GM21529 (cell line): ENCODE data around the gene MICAL3.

Source experiments
- ATAC-seq: cut with Tn5 transposase; IDR thresholded peaks from one replicate; pipeline ENCODE4 v1.9.1; 2021; ENCODE audit not compliant: unreplicated experiment

Gene MICAL3

DNA sequence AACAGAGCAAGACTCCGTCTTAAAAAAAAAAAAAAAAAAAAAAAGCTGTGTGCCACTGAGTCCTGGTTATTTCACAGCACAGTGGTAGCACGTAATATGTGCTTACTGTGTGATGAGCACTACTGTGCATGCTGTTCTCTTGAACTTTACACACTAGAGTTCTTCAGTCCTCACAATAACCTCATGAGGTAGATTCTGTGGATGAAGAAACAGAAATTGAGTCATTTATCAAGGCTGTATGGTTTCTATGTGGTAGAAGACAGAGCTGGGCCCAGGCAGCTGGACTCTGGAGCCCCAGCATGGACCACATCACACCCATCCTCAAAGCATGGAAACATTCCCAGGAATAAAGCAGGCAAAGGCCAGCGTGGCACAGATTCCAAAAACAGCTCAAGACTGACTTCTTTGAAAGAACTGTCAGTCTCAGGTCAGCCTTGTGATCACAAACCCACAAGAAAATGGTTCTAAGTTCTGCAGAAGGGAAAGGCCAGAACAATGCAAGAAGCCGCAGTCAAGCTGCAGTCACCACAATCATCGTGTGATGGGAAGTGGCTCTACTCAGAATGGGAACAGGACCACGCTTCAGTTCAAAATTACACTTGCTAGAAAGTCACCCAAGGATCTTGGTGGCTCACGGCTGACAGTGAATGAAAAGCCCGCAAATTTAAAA lies 49.5 kb downstream of the MICAL3 start:
- ATAC-seq: no peak

DNA sequence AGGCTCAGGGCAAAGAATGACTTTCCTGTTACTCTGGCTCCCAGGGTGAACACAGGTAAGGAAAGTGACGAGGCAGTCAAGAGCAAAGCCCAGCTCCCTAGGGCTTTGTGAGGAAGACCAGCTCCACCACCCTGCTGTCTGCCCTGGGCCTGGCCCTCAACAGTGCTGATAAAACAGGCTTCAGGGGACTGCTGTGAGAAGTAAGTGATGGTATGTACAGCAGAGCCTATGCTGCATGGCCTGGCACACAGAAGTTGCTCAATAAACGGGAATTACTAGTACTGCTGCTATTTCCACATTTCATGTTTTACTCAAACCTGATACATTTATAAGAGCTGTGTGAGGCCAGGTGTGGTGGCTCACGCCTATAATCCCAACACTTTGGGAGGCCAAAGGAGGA lies 50.3 kb downstream of the MICAL3 start:
- no peak for ATAC-seq

DNA sequence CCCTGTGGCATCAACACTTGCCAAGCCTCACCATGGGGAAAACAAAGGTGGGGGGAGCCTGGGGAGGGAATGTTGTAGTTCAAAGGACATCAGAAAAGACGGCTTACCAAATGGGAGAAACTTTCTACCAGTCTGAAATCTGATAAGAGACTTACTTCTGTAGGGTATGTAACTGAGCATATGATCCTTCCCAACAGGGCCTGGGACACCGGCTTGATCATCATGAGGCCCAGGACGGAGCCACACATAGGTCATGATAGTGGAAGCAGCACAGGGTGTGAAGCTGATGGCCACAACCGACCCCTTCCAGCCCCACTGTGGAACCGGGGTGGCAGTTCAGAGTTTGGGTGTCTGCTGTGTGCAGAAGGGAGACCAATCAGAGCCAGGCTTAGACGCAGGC lies 51.1 kb downstream of the MICAL3 start:
- no peak for ATAC-seq

DNA sequence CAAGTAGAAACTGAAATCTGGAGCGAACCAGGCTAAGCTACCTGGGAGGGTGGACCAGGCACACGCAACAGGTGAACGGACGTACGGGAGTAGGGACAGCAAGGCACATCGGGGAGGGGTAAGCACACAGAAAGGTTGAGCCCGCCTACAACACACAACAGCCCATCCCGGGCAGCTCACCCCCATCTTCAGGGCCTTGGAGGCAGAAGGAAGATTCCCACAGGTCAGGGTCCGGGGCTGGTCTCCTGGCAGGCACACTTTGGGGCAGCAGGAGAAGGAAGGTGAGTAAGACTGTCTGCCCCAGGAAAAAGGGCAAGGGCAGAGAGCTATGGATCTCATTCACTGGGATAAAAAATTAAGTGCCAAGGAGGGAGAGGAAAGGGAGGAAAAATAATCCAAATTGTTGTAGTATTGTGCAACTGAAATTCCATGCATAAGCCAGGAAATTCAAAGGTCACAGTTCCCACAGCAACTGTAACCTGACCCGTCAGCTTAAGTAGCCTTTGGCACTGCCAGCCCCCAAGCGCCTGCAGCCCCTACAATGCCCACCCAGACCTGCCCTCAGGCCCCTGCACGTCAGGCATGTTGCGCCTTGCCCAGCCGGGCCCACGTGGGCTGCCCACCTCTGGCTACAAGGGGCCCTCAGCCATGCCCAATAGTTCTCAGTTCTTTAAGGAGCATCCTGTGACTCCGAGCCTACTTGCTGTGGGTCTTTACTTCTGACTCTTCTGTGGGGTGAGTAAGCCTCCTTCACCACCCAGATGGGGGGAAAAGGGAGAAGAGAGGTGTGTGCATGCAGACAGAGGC lies 51.8 kb downstream of the MICAL3 start:
- ATAC-seq: no peak

DNA sequence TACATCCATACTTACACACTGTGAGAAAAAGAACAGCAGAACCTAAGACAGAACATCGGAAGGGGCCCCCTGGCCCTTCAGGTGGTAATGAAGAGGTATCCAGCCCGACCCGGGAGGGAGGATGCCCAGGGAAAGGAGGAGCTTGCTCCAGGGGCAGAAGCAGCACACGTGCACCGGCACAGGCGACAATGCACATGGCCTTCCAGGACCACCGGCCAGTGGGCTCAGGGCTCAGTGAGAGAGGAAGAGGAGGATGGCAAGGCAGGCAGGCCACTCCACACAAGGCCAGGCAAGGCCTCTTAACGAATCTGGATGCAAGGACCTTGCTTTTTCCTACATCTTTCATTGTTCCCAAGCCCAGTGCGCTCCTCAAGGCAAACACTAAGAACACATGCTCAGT lies 52.6 kb downstream of the MICAL3 start:
- no peak for ATAC-seq

DNA sequence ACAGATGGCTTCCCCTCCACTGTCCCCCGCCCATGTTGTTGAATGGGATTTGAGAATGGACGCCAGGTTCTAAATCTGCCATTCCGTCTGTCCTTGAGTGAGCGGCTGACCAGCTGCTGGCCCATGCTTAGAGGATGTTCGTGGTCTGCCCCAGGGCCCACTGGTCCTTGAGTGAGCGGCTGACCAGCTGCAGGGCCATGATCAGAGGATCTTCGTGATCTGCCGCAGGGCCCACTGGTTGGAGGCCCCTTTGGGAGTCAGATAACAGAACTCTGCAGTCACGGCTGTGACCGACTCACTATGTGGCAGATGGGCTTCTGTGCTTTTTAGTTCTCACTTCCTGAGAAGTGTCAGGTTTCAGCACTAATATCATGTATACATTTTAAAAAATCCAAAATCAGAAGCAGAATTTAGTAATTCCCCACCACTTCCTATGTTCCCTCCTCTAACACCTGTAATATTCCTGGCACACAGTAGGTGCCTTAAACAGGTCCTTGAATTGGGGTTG lies 54.1 kb downstream of the MICAL3 start:
- ATAC-seq: no peak

DNA sequence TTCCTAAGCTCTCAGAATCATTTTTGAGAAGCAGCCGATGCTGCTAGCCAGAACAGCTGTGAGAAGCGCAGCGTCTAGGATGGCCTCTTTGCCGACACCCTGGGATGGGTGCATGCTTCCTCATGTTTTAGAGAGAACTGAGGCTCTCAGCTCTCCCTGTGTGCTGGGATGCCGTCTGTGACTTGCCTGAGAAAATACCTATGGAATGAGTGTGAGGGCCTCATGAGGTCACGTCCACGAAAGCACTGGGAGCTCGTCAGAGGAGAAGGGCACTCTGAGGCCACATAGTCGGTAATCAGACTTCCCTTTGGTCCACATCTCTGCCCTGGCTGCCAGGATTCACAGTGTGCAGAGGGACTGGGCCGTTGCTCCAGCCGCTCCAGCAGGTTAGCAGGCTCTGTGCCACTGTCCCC lies 54.7 kb downstream of the MICAL3 start:
- no peak for ATAC-seq

DNA sequence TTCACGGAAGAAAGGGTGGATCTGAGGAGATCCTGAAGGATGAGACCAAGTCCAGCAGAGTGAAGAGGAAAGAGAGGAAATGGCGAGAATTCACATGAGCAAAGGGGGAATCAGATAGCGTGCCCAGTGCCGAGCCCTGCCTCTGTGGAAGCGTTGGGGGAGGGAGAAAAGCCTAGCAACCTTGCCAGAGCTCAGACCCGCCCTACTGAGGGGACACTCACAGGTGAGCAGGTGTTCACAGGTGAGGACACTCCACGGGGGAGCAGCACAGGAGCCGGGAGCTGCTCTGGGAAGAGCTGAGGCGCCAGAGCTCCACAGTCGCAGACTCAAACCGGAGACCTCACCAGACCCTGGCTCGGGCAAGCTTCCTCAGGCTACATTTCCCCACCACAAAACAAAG lies 56.2 kb downstream of the MICAL3 start:
- no peak for ATAC-seq

DNA sequence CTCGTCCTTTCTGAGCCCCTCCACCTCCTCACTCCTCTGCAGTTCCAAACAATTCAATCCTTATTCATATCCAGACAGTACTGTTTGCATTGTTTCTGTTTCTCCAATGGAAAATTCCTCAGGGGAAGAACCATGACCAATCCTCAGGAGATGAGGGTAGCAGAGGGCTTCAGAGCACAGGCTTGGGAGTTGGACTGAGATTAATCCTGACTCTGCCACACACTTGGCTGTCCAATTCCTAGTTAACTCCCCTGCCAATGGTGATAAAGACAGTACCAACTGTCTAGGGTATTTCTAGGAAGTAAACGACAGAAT lies 58.0 kb downstream of the MICAL3 start:
- no peak for ATAC-seq

DNA sequence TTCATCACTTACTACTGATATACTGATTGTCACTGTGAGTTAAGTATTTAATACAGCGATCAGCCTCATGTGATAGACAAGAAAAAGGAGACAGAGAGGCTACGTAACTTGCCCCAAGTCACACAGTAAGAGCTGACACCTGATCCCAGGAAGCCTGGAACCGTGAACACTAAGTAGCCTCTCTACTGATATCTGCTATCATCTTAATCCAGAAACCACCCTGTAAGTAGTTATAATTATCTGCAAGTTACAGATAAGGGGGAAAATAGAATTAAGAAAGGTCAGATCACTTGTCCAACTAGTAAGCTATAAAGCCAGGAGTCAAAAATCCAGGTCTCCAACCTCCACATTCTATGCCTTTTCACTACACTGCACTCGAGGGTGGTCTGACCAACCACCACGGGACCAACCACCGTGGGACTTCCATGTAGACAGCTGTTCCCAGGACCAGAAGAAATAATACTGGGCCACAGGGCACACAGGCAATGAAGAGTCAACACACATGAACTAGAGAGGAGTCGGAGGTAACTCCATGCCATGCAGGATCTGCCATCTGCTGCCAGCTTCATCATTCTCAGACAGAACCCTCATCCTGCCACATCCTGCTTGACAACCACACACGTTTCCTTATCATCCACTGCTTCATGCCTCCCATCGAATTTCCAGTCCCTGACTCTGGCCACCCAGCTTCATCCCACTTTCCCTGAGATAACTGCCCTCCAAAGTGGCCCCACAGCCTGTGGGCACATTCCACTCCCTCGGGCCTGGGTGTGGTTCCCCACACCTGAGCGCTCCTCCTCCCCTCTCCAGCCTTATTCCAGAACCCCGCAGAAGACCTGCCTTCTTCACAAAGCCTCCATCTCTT lies 58.6 kb downstream of the MICAL3 start:
- no peak for ATAC-seq

DNA sequence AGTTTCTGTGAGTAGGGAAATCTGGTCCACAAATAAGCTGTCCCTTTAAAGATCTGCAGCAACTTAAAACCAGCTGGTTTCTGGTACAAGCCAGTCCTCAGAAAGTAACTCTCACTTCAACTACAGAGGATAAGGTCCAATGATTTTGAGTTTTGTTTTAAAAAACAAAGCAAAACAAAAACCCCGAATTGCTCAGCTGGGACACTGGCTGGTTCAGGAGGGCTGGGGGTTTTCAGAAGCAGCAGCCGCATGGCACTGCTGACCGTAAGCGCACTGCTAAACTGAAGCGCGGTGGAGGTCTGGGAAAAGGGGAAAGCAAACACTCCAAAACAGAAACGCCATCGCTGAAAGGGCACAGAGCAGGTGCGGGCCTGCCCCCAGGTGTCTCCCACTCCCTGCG lies 59.7 kb downstream of the MICAL3 start:
- ATAC-seq: peak; percentile 75

DNA sequence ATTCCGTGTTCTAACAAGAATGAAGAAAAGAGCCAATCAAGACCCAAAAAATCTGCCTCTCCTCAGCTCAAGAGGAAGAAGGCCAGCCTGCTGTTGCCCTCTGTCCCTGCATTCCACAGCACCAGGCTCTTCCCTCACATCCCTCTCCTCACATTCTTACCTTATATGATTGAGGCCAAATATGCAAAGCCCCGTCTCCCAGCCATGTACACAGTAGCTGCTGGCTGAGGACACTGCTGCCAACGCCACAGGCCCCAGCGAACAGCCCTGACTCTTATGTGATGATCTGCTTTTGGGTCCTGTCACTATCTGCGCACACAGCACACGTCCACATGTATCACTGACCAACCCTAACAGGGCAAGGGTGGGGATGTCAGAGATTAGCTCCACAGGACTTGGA lies 60.2 kb downstream of the MICAL3 start:
- ATAC-seq: peak; percentile 18

DNA sequence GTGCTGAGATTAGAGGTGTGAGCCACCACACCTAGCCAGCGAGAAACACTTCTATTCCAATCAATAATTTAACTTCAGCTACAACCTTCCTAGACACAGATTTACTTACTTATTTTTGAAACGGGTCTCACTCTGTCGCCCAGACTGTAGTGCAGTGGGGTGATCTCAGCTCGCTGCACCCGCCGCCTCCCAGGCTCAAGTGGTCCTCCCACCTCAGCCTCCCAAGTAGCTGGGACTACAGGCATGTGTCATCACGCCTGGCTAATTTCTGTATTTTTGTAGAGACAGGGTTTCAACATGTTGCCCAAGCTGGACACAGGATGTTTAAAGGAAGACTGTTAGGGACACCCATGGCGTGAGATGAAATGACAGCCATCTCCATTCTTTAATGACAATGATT lies 61.3 kb downstream of the MICAL3 start:
- ATAC-seq: no peak

DNA sequence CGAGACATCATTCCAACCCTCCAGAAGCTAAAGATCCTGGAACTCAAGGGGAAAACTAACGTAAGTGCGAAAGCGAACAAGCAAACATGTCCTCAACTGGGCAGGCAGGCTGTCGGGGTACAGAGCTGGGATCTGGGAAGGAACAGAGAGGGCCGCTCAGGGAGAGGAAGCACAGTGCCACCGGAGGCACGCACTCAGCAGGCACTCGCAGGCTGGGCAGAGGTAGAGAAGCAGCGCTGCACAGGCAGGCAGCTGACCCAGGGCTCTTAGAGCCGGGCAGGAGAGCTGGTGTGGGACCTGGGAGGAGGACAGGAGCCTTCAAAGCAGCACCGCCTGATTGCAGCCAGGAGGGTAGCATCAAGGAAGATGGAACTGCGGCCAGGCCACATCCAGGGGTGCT lies 62.2 kb downstream of the MICAL3 start:
- no peak for ATAC-seq

DNA sequence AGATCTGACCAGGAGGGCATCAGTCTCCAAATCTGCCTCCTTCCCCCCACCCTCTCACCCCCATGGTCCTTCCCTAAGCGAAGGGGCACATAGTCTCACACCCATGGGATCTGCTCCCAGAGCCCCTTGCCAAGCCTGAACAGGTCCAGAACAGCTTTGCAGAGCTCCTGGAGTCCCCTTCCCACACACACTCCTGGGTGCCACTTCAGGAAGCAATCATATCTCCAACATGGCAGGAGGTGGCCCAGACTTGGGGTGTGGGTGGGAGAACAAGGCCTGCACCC lies 63.0 kb downstream of the MICAL3 start:
- ATAC-seq: no peak

DNA sequence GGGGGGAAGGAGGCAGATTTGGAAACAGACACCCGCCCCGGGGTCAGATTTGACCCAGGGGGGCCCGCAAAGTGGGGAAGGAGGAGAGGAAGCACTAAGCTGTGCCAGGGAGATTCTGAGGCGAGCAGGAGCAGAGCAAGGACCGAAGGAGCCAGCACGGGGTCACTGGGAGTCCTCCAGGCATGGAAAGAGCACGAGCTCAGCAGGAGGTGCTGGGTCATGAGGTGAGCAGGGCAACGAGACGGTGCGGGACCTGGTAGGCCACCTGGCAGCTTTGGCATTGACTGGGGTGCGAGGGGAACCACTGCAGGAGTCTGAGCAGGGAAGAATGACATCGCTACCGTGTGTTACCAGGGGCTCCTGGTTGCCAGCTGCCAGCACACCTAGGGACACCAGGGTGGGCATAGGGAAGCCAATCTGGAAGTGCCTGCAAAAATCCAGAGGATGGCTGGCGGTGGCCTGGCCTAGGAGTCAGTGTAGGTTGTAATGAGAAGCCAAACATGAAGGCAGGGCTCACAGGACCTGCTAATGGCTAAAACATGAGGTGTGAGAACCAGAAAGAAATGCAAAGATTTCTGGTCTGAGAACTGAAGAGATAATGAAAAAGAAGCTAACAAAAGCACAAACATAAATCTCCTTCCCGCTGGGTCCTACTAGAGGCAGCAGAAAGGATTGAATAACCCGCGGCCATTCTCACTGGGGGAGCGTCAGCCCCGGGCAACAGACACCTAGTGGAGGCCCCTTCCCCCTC lies 63.5 kb downstream of the MICAL3 start:
- no peak for ATAC-seq

DNA sequence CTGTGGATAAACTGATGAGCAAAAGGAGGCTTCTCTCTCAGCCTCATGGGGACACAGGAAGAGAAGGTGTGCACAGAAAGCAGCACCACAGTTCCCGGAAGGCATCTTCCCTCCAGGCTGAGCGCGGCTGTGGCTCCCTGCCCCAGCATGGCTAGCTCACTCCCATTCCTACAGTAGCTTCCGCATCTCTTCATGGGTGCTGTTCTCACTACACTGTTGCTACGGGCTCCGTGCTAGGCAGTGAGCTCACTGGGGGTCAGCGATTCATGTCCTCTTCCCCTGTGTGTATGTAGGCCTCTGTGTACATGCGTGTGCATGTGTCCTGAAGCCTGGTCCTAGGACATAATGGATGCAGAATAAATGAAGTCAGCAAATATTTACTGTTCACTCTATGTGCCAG lies 64.3 kb downstream of the MICAL3 start:
- ATAC-seq: no peak

DNA sequence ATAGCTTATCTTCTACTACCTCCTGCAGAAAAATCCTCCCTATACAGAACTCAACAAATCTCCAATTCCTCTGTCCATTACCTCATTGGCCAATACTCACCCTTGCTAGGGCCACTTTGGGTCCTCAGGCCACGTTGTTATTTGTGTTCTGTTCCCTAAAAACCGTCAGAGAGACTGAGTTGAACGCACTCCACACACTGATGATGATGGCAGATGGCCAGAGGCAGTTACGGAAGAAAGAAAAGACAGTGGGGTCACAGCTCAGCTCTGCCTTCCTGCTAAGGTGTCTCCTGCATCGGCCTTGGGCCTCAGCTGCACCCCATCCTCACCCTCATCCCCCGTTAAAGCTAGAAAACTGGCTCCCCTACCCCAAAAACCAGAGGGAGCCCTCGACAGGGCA lies 66.2 kb downstream of the MICAL3 start:
- no peak for ATAC-seq

DNA sequence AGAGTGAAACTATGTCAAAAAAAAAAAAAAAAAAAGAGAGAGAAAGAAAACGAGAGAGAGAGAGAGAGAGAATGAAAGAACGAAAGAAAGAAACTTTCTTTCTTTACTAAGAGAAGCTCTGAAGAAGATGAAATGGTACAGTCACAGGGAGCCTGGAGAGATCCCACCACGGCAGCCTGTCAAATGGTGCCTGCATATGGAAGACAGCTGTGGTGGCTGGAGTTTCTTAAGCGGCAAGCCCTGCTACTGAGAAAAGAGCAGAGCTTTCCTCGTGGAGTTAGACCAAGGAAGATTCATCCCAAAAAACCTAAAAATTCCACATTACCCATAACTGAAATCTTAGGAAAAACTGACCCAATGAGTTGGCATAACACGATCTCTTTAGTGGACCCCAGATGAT lies 66.7 kb downstream of the MICAL3 start:
- no peak for ATAC-seq

DNA sequence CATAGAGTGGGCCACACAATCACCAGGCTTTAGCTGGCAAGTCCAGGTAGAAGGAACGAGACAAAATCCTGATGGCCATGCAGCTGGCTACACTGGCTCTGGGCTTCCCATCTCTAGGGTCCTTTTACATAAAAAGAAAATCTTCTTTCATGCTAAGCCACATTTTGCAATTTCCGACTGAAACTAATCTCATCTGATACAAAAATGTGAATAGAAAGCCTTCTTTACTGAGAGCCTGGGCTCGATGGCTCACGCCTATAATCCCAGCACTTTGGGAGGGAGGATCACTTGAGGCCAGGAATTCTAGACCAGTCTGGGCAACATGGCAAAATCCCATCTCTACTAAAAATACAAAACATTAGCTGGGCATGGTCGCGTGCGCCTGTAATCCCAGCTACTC lies 67.2 kb downstream of the MICAL3 start:
- no peak for ATAC-seq

DNA sequence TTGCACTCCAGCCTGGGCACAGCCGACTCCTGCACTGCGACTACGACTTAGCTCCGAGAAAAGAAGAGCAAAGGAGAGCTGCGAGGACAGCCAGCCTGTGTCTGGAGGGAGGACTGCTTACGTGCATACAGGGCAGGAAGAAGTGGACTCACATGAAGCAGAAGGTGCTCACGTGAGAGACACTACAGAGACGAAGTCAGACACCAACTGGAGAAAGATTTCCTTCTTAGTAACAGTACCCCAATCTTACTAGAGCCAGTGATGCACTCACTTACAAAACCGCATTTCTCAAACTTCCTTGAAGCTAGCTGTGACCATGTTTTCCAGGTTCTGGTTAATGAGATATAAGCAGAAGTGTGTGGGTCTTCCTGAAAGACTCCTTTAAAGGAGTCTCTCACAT lies 67.7 kb downstream of the MICAL3 start:
- ATAC-seq: no peak
